Measurements from ENCODE around the gene IL3.
A peak's percentile ranks its signal among the peaks of the same experiment; 100 is the strongest.

The IL3 gene

DNA sequence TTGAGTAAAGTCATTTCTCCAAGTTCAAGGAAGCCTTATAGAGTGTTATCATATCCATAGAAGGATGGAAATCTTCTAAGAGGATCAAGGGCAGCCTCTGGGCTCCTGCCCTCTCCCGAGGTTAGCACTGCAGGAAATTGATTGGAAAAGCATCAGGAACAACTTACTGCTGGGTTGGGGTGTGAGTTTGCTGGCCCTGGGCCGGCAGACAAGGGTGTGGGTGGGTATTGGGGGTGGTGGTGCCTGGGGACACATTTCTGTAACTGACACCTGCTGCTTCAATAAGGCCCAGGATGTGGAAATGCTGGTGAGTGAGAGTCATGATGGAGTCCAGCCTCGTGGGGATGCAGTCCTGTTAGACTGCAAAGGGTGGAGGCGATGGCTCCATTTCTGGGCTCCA lies 18.6 kb downstream of the IL3 start:
- Histone ChIP-seq H3K36me3 (ENCODE audit: insufficient read depth, low read length) (no peaks in the 10 kb centered on the region), H3K9ac (ENCODE audit: low read depth, low read length) (no peak overlapping the region), H3K4me3 (ENCODE audit: low read length) (no peak overlapping the region), H3K27me3 (ENCODE audit: control insufficient read depth, insufficient read depth, low read length) (no peaks in the 10 kb centered on the region), H3K4me2 (ENCODE audit: low read length) (no peak overlapping the region), H3K9me3 (replicated peaks; ENCODE audit: low read length) (no peaks in the 10 kb centered on the region), H3K4me1 (ENCODE audit: control insufficient read depth, insufficient read depth, low read length) (peaks cover 7% of the 10 kb centered on the region)

- H3K27me3 ChIP-seq (ENCODE audit: control insufficient read depth, insufficient read depth, low read length): no peaks in the 10 kb centered on the region
- H3K9ac ChIP-seq (ENCODE audit: low read depth, low read length): no peak overlapping the region
- H3K36me3 ChIP-seq (ENCODE audit: insufficient read depth, low read length): no peaks in the 10 kb centered on the region
- H3K4me3 ChIP-seq (ENCODE audit: low read length): no peak overlapping the region
- no peak overlapping the region for H3K4me2 ChIP-seq (ENCODE audit: low read length)
- no peaks in the 10 kb centered on the region for H3K9me3 ChIP-seq (replicated peaks; ENCODE audit: low read length)
- peaks cover 6% of the 10 kb centered on the region for H3K4me1 ChIP-seq (ENCODE audit: control insufficient read depth, insufficient read depth, low read length)
These were observed 19.2 kb downstream of the IL3 start for GRCh38 chr5:132079619-132080018.

DNA sequence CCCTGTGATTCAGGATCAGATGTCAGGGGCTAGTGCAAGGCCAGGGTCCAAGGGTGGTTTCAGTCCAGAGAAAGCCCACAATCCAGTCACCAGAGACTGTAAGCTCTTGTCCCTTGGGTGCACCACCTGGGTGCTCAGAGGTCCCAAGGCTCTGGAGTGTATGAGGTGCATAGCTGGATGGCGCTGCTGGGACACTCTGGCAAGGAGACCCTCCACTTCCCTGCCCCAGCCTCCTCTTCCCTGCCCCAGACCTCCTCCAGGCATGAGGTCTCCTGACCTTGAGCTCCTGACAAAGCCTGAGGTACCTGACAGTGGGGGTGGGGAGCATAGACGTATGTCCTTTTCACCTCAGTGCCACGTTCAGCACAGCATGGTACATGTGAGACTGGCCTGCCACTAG lies 20.1 kb downstream of the IL3 start:
- H3K9me3 ChIP-seq (replicated peaks; ENCODE audit: low read length): no peaks in the 10 kb centered on the region
- H3K36me3 ChIP-seq (ENCODE audit: insufficient read depth, low read length): no peaks in the 10 kb centered on the region
- no peak overlapping the region for H3K4me3 ChIP-seq (ENCODE audit: low read length)
- H3K4me2 ChIP-seq (ENCODE audit: low read length): no peak overlapping the region
- no peaks in the 10 kb centered on the region for H3K27me3 ChIP-seq (ENCODE audit: control insufficient read depth, insufficient read depth, low read length)
- H3K9ac ChIP-seq (ENCODE audit: low read depth, low read length): no peak overlapping the region
- peaks cover 3% of the 10 kb centered on the region for H3K4me1 ChIP-seq (ENCODE audit: control insufficient read depth, insufficient read depth, low read length)

DNA sequence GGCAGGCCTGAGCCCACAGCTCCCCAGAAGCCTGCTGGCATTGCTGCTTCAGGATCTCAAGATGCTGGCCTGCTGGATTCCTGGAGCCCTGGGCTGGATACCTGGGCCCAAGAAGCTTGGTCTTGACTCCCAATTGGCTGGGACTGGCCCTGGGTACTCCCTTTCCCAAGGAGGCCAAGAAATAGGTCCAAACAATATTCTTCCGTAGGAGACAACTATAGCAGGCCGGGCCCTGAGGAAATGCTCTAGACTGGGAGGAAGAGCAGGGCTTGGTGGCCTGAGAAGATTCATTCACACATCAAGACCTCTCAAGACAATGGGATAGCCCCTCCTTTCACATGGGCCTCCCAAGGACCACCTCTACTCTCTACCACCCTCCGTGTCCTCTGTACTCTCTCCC lies 21.0 kb downstream of the IL3 start:
- H3K9ac ChIP-seq (ENCODE audit: low read depth, low read length): no peak overlapping the region
- no peaks in the 10 kb centered on the region for H3K27me3 ChIP-seq (ENCODE audit: control insufficient read depth, insufficient read depth, low read length)
- no peak overlapping the region for H3K4me2 ChIP-seq (ENCODE audit: low read length)
- H3K4me3 ChIP-seq (ENCODE audit: low read length): no peak overlapping the region
- peaks cover 11% of the 10 kb centered on the region for H3K4me1 ChIP-seq (ENCODE audit: control insufficient read depth, insufficient read depth, low read length)
- H3K9me3 ChIP-seq (replicated peaks; ENCODE audit: low read length): no peaks in the 10 kb centered on the region
- no peaks in the 10 kb centered on the region for H3K36me3 ChIP-seq (ENCODE audit: insufficient read depth, low read length)

DNA sequence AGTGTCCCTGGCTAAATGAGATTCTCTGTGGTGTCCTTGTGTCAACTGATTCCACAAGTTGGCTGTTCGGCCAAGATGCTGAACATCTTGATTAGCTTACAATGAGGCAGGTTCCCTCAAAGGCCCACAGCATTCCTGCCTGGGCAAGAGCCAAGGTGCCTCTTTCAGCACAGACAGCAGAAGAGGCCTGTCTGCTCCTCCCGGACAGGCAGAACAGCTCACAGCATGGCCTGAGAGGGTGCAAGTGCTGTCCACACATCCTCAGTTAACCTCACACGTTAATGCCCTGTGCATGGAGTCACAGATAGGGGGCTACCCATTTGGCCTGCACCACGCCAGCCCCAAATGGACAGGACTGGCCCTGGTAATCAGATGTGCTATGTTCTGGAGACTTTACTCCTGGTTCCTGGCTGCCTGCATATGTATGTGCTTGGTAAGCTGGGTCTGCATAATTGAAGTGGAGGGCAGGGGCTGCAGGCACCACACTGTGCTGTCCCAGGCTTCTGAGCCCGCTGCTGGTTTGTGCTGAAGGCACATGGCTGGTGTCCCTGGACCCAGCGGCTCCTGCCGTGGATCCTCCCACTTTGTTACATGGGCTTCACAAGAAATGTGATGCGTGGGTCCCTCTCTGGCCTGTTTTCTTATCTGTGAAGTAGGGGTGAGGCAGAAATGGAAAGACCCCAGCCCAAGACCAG lies 22.0 kb downstream of the IL3 start:
- Histone ChIP-seq H3K9me3 (replicated peaks; ENCODE audit: low read length) (no peaks in the 10 kb centered on the region), H3K36me3 (ENCODE audit: insufficient read depth, low read length) (no peaks in the 10 kb centered on the region), H3K4me1 (ENCODE audit: control insufficient read depth, insufficient read depth, low read length) (peaks cover 19% of the 10 kb centered on the region), H3K4me3 (ENCODE audit: low read length) (no peak overlapping the region), H3K9ac (ENCODE audit: low read depth, low read length) (no peak overlapping the region), H3K4me2 (ENCODE audit: low read length) (no peak overlapping the region), H3K27me3 (ENCODE audit: control insufficient read depth, insufficient read depth, low read length) (no peaks in the 10 kb centered on the region)

DNA sequence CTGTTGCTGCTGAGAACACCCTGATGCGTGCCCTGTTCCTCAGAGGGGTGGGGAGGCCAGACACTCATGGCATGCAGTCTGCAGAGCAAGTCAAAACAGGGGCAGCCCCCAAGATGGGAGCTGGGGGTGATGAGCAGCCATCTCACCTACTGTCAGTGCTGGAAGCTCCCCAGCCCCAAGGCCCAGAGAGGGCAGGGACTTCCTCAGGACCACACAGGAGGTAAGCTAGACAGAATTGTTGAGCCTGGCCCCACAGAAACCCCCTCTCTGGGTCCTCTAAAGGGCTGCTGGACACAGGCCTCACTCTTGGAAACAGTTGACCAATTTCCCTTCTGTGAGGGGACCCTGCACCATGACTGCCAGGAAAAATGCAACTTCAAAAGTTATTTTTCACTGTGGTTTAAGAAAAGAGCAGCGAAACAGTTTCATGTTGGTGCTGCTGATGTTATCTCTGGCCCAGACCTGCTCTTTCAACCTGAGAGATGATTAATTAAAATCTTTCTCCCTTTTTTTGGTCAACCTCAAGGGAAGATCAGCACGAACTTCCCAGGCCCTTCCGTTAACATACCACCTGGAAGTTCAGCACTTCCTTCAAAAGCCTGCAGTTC lies 22.7 kb downstream of the IL3 start:
- Histone ChIP-seq H3K36me3 (ENCODE audit: insufficient read depth, low read length) (no peaks in the 10 kb centered on the region), H3K4me2 (ENCODE audit: low read length) (no peak overlapping the region), H3K9ac (ENCODE audit: low read depth, low read length) (no peak overlapping the region), H3K4me1 (ENCODE audit: control insufficient read depth, insufficient read depth, low read length) (peaks cover 19% of the 10 kb centered on the region), H3K4me3 (ENCODE audit: low read length) (no peak overlapping the region), H3K9me3 (replicated peaks; ENCODE audit: low read length) (no peaks in the 10 kb centered on the region), H3K27me3 (ENCODE audit: control insufficient read depth, insufficient read depth, low read length) (no peaks in the 10 kb centered on the region)

- Histone ChIP-seq H3K27me3 (ENCODE audit: control insufficient read depth, insufficient read depth, low read length) (no peaks in the 10 kb centered on the region), H3K9ac (ENCODE audit: low read depth, low read length) (no peak overlapping the region), H3K4me3 (ENCODE audit: low read length) (no peak overlapping the region), H3K4me1 (ENCODE audit: control insufficient read depth, insufficient read depth, low read length) (peaks cover 31% of the 10 kb centered on the region), H3K36me3 (ENCODE audit: insufficient read depth, low read length) (no peaks in the 10 kb centered on the region), H3K9me3 (replicated peaks; ENCODE audit: low read length) (no peaks in the 10 kb centered on the region), H3K4me2 (ENCODE audit: low read length) (peak overlapping the region; percentile 22)
These were observed 25.2 kb downstream of the IL3 start for GRCh38 chr5:132085686-132086085.

DNA sequence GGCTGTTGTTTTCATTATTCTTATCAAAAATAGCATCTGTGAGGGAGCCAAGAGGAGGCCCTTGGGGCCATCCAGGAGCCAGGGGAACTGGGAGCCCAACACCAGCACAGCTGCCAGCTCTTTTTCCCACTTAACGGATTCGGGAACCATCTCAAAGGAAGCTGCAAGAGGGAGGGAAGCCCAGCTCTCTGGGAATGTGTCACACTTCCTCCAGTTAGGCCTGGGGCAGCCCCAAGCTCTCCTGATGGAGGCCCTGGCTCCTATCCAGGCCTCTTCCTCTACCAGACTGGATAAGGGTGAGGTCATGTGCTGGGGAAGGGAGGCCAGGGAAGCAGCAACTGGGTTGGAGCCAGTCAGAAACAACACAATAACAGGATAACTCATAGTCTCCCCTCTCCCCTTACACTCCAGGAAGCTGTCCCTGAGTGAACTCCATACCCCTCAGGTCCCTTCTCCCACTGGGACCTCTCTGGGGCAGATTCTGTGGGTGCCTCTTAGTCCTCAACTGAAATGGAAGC lies 25.9 kb downstream of the IL3 start:
- Histone ChIP-seq H3K27me3 (ENCODE audit: control insufficient read depth, insufficient read depth, low read length) (no peaks in the 10 kb centered on the region), H3K36me3 (ENCODE audit: insufficient read depth, low read length) (no peaks in the 10 kb centered on the region), H3K4me2 (ENCODE audit: low read length) (peak overlapping the region; percentile 22), H3K4me1 (ENCODE audit: control insufficient read depth, insufficient read depth, low read length) (peaks cover 32% of the 10 kb centered on the region), H3K4me3 (ENCODE audit: low read length) (no peak overlapping the region), H3K9ac (ENCODE audit: low read depth, low read length) (no peak overlapping the region), H3K9me3 (replicated peaks; ENCODE audit: low read length) (no peaks in the 10 kb centered on the region)

DNA sequence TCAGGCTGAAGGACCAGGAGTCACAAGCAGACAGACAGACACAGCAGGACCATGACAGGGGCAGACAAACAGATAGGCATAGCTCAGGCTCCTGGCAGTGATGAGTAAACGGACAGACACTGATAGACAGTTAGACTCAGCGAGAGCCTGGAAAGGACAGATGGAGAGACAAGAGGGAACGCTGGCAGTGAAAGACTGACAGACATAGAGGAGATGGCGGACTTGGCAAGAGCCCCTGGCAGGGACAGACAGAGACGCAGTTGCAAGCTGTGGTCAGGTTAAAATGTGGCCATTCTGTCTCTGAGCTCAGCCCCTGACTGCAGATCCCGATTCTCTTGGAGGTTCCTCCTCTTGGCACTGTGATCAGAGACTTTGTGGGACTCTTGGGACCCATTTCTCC lies 26.7 kb downstream of the IL3 start:
- Histone ChIP-seq H3K27me3 (ENCODE audit: control insufficient read depth, insufficient read depth, low read length) (no peaks in the 10 kb centered on the region), H3K4me1 (ENCODE audit: control insufficient read depth, insufficient read depth, low read length) (peaks cover 32% of the 10 kb centered on the region), H3K36me3 (ENCODE audit: insufficient read depth, low read length) (no peaks in the 10 kb centered on the region), H3K4me2 (ENCODE audit: low read length) (no peak overlapping the region), H3K4me3 (ENCODE audit: low read length) (no peak overlapping the region), H3K9me3 (replicated peaks; ENCODE audit: low read length) (no peaks in the 10 kb centered on the region), H3K9ac (ENCODE audit: low read depth, low read length) (no peak overlapping the region)

DNA sequence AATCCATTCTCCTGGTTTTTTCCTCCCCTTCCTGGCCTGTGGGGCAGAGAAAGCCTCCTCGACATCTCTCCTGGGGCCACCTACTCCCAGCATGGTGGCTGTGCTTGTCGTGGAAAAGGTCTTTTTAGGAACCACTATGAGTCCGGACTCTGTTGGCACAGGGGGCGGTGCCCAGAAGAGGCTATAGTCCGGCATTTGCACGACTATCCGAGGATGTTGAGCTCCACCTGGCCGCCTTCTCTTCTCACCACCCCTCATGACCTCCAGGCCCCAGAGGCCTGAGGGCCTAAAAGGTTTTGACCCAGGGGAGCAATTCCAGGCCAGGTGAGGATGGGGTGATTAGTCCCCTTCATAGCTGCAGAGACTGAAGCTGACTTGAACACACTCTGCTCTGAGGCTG lies 27.2 kb downstream of the IL3 start:
- Histone ChIP-seq H3K4me1 (ENCODE audit: control insufficient read depth, insufficient read depth, low read length) (peaks cover 32% of the 10 kb centered on the region), H3K4me3 (ENCODE audit: low read length) (no peak overlapping the region), H3K9me3 (replicated peaks; ENCODE audit: low read length) (no peaks in the 10 kb centered on the region), H3K4me2 (ENCODE audit: low read length) (no peak overlapping the region), H3K27me3 (ENCODE audit: control insufficient read depth, insufficient read depth, low read length) (no peaks in the 10 kb centered on the region), H3K9ac (ENCODE audit: low read depth, low read length) (no peak overlapping the region), H3K36me3 (ENCODE audit: insufficient read depth, low read length) (no peaks in the 10 kb centered on the region)

DNA sequence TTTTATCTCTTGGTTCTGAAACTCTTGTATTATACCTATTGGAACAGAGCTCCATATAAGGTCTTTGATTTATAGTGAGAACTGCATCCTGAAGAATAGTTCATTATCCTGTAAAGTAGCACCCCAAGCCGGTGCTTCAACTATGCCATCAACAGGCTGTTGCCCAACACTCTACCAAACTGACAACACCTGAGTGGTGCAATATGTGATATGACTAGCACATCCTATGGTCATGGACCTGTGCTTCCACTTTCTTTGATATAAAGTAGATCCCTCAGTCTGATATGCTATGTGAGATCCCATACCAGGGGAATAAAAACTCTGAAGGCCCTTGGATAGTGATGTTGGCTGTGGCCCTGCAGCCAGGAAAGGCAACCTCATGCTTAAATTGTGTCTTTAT lies 28.9 kb downstream of the IL3 start:
- Histone ChIP-seq H3K27me3 (ENCODE audit: control insufficient read depth, insufficient read depth, low read length) (no peaks in the 10 kb centered on the region), H3K4me2 (ENCODE audit: low read length) (no peak overlapping the region), H3K4me3 (ENCODE audit: low read length) (no peak overlapping the region), H3K9ac (ENCODE audit: low read depth, low read length) (no peak overlapping the region), H3K9me3 (replicated peaks; ENCODE audit: low read length) (no peaks in the 10 kb centered on the region), H3K36me3 (ENCODE audit: insufficient read depth, low read length) (no peaks in the 10 kb centered on the region), H3K4me1 (ENCODE audit: control insufficient read depth, insufficient read depth, low read length) (peaks cover 43% of the 10 kb centered on the region)

- H3K36me3 ChIP-seq (ENCODE audit: insufficient read depth, low read length): no peaks in the 10 kb centered on the region
- no peak overlapping the region for H3K4me2 ChIP-seq (ENCODE audit: low read length)
- no peaks in the 10 kb centered on the region for H3K27me3 ChIP-seq (ENCODE audit: control insufficient read depth, insufficient read depth, low read length)
- peaks cover 50% of the 10 kb centered on the region for H3K4me1 ChIP-seq (ENCODE audit: control insufficient read depth, insufficient read depth, low read length)
- H3K9me3 ChIP-seq (replicated peaks; ENCODE audit: low read length): no peaks in the 10 kb centered on the region
- no peak overlapping the region for H3K9ac ChIP-seq (ENCODE audit: low read depth, low read length)
- no peak overlapping the region for H3K4me3 ChIP-seq (ENCODE audit: low read length)
These were observed 29.7 kb downstream of the IL3 start for GRCh38 chr5:132090107-132090506.

Measured in skeletal muscle satellite cell (primary cell).